K562 (cell line): ENCODE data around the gene TENM4. TPM values are rescaled to one million over a fixed set of nuclear protein-coding genes. Genes with fewer than 3 reads are reported as not detected.

Experiments
- ATAC-seq: fragments of 200-7000 bp; cut with Tn5 transposase; 3 replicates; pipeline ENCODE4 v1.9.1; 2020; ENCODE audit warnings: moderate library complexity
- BruUV-seq: library from RNA; stranded (reverse); fragments of 400-500 nt; replicated peaks from 2 replicates; lab custom pipeline; 2021; lab: Mats Ljungman, UMichigan
- CTCF ChIA-PET: fragments of 300-600 bp; formaldehyde crosslinking; extraction: SDS; loops from one replicate; lab custom pipeline; 2021; ENCODE audit warnings: low intra/inter-chr PET ratio; lab: Yijun Ruan, JAX
- POLR2A ChIA-PET: fragments of 300-600, 350-650 bp; sonication (Branson Sonifier 250); formaldehyde crosslinking; extraction: SDS; loops from one replicate; lab custom pipeline; 2021; ENCODE audit warnings: antibody characterized with exemption, inconsistent platforms; lab: Yijun Ruan, JAX
- DNase-seq, 4 experiments: peaks; one replicate each; pipeline versions ENCODE4 v3.0.0 to v3.0.0-alpha.2; 2011 to 2018; ENCODE audit warnings: low spot score in 3 of 4, mixed read lengths in 3 of 4; ENCODE audit errors: extremely low read depth in 1 of 4
- FAIRE-seq: peaks from 2 replicates; lab custom pipeline; 2011; peaks lifted over from hg19 to GRCh38; lab: Jason Lieb, UNC
- H2AFZ ChIP-seq: 2 replicates; pipeline ENCODE4 v1.6.0; 2011; ENCODE audit warnings: low read depth, low read length, control low read depth, inconsistent platforms
- H3K27ac ChIP-seq: fragments of 200-600 bp; 3 replicates; pipeline ENCODE4 v1.8.0; 2011; ENCODE audit warnings: low read depth, mild to moderate bottlenecking, control low read depth, inconsistent platforms, low read length, moderate library complexity, mixed read lengths; ENCODE audit errors: extremely low read depth
- H3K27me3 ChIP-seq, 2 experiments: fragments of 300-600 bp in 1 of 2; 2 replicates in 1 of 2; 3 replicates in 1 of 2; pipeline versions ENCODE4 v1.6.0 to v1.8.0; 2011; ENCODE audit warnings: inconsistent platforms in 2 of 2, low read length in 2 of 2, mild to moderate bottlenecking in 1 of 2, mixed read lengths in 1 of 2, moderate library complexity in 1 of 2; ENCODE audit not compliant: control insufficient read depth in 2 of 2, insufficient read depth in 2 of 2
- H3K36me3 ChIP-seq: fragments of 300-600 bp; 3 replicates; pipeline ENCODE4 v1.8.0; 2011; ENCODE audit warnings: mild to moderate bottlenecking, low read length, inconsistent platforms; ENCODE audit not compliant: control insufficient read depth, insufficient read depth
- H3K4me1 ChIP-seq, 2 experiments: fragments of 200-600 bp in 1 of 2; replicated peaks in 1 of 2; 2 replicates in 1 of 2; 3 replicates in 1 of 2; pipeline versions ENCODE4 v1.5.1 to v1.8.0; 2011; ENCODE audit warnings: inconsistent platforms in 2 of 2, low read length in 2 of 2, mild to moderate bottlenecking in 1 of 2, mixed read lengths in 1 of 2, moderate library complexity in 1 of 2; ENCODE audit not compliant: control insufficient read depth in 2 of 2, insufficient read depth in 2 of 2
- H3K4me2 ChIP-seq: 2 replicates; pipeline ENCODE4 v1.6.1; 2011; ENCODE audit warnings: low read length, control low read depth, inconsistent platforms, mixed read lengths; ENCODE audit not compliant: insufficient read depth
- H3K4me3 ChIP-seq: fragments of 200-600 bp; sonication (generic), shearing (Covaris generic); 2 replicates; pipeline ENCODE4 v1.5.1; 2016; ENCODE audit warnings: control low read depth, inconsistent platforms
- H3K79me2 ChIP-seq: fragments of 200-600 bp; 3 replicates; pipeline ENCODE4 v1.8.0; 2011; ENCODE audit warnings: low read length, inconsistent platforms; ENCODE audit not compliant: control insufficient read depth, insufficient read depth
- H3K9ac ChIP-seq, 2 experiments: 2 replicates each; pipeline versions ENCODE4 v1.6.0 to v1.6.1; 2011; ENCODE audit warnings: low read depth in 2 of 2, low read length in 2 of 2, control low read depth in 1 of 2, inconsistent platforms in 1 of 2, mild to moderate bottlenecking in 1 of 2, mixed read lengths in 1 of 2; ENCODE audit not compliant: insufficient read depth in 1 of 2
- H3K9me1 ChIP-seq: one replicate; pipeline ENCODE4 v1.6.0; 2011; ENCODE audit warnings: inconsistent platforms, mild to moderate bottlenecking, low read length, moderate library complexity; ENCODE audit not compliant: control insufficient read depth, insufficient read depth
- H3K9me3 ChIP-seq: replicated peaks from 2 replicates; pipeline ENCODE4 v1.5.1; 2011; ENCODE audit warnings: low read depth, low read length, inconsistent platforms; ENCODE audit not compliant: control insufficient read depth, insufficient read depth
- H4K20me1 ChIP-seq: replicated peaks from 2 replicates; pipeline ENCODE4 v1.6.1; 2011; ENCODE audit warnings: low read length, inconsistent platforms, mixed read lengths; ENCODE audit not compliant: control insufficient read depth, insufficient read depth
- ATF1 ChIP-seq, 2 experiments: fragments of 450-650 bp in 1 of 2; IDR thresholded peaks; 2 replicates each; pipeline ENCODE4 v1.6.1; 2016; ENCODE audit warnings: missing compliant biosample characterization in 1 of 2, missing genetic modification characterization in 1 of 2
- BCL6 ChIP-seq: fragments of 250-450 bp; sonication (Bioruptor Pico); IDR thresholded peaks from 2 replicates; pipeline ENCODE4 v1.4.0; 2020
- BRF2 ChIP-seq: IDR thresholded peaks from 3 replicates; pipeline ENCODE4 v1.6.1; 2011; ENCODE audit warnings: borderline replicate concordance, mild to moderate bottlenecking; ENCODE audit not compliant: insufficient read length, insufficient read depth
- GMEB1 ChIP-seq: fragments of 250-450 bp; sonication (Bioruptor Pico); IDR thresholded peaks from 2 replicates; pipeline ENCODE4 v1.4.0; 2020; ENCODE audit warnings: mild to moderate bottlenecking
- GTF2A2 ChIP-seq: IDR thresholded peaks from 2 replicates; pipeline ENCODE4 v1.6.1; 2016; ENCODE audit warnings: mild to moderate bottlenecking, missing genetic modification characterization, missing compliant biosample characterization
- POLR2B ChIP-seq: fragments of 450-650 bp; IDR thresholded peaks from 2 replicates; pipeline ENCODE4 v1.6.1; 2018; ENCODE audit warnings: low read depth; ENCODE audit not compliant: partially characterized antibody
- RCOR1 ChIP-seq, 2 experiments: IDR thresholded peaks; 2 replicates each; pipeline ENCODE4 v1.6.1; 2012; ENCODE audit warnings: low read depth in 2 of 2, low read length in 2 of 2, borderline replicate concordance in 1 of 2, improper control_type of control experiment in 1 of 2
- TRIM25 ChIP-seq: fragments of 450-650 bp; IDR thresholded peaks from 2 replicates; pipeline ENCODE4 v1.7.0; 2016; ENCODE audit warnings: borderline replicate concordance
- ZHX1 ChIP-seq: fragments of 150-350 bp; conservative IDR thresholded peaks from 2 replicates; pipeline ENCODE4 v1.6.1; 2014; ENCODE audit warnings: low read length
- WGBS: fragments of 100-300 bp; shearing (Covaris generic); methylation state at CpG from one replicate; pipeline ENCODE4 v1.1.6; 2016; ENCODE audit warnings: low coverage, mixed read lengths; ENCODE audit not compliant: insufficient coverage; ENCODE audit errors: missing lambda C conversion rate; 5-methylcytosine and 5-hydroxymethylcytosine counted together
- in situ Hi-C: fragments of 300-500 bp; cut with MboI; formaldehyde crosslinking; loops from 4 replicates; pipeline ENCODE4 v1.15.0; 2018; ENCODE audit warnings: inconsistent platforms, mixed read lengths
- intact Hi-C: fragments of 100-400 bp; cut with micrococcal nuclease; formaldehyde crosslinking; loops from 2 replicates; pipeline ENCODE4 v1.14.2; 2022
- polyA plus RNA-seq, 8 experiments: library from polyadenylated mRNA; depleted of rRNA in 4 of 8; stranded (reverse) in 5 of 8; unstranded in 3 of 8; fragments of >200 nt; fragmentation: Nextera tagmentation in 2 of 8; fragmentation: Illumina TruSeq in 1 of 8; extraction: Ambion mirVana in 2 of 8; extraction: Trizol in 1 of 8; gene quantifications; 2 replicates each; pipeline versions ENCODE4 v1.2.1 to v1.2.3, GENCODE V29; 2011 to 2014; ENCODE audit warnings: inconsistent platforms in 1 of 8, missing spikeins in 1 of 8
- total RNA-seq, 7 experiments: library from RNA; depleted of rRNA in 6 of 7; stranded (reverse); fragments of >200 nt in 6 of 7; fragmentation: Illumina TruSeq in 2 of 7; extraction: Trizol in 2 of 7; gene quantifications; 2 replicates each; pipeline versions ENCODE4 v1.2.1 to v1.2.3, GENCODE V29; 2011 to 2021; ENCODE audit warnings: low replicate concordance in 1 of 7

The TENM4 gene
- total and polyA plus RNA-seq, 9 of the 15 experiments (the other 6 are each of a cell fraction or from before 2014, with no cell fraction given), result 0.16 TPM; not detected in 8

GRCh38 chr11:79045018-79045799 is 395.6 kb downstream of the TENM4 start (continued):
- no peak for TF ChIP-seq RCOR1 (IDR thresholded peaks at IDR 0.05; ENCODE audit: borderline replicate concordance in 1 of 2, low read depth in 2 of 2, low read length in 2 of 2)
- TF ChIP-seq ATF1 (CRISPR knock-in tag; IDR thresholded peaks at IDR 0.05), result no peak
- no peak for TF ChIP-seq ATF1 (tag; IDR thresholded peaks at IDR 0.05)
- no peak for TF ChIP-seq ZHX1

GRCh38 chr11:79044201-79044600 is 396.6 kb downstream of the TENM4 start:
- no peak overlapping the region for H3K9ac ChIP-seq
- BruUV-seq, result no TSS peak
- in situ Hi-C loops (no loop called here), intact Hi-C loops (no loop called here)
- no peaks in the 10 kb centered on the region; a peak in 1 of 5 replicates for H3K27me3 ChIP-seq
- H3K4me1 ChIP-seq, result no peaks in the 10 kb centered on the region
- no peak overlapping the region for H3K4me3 ChIP-seq
- no peaks in the 10 kb centered on the region for H4K20me1 ChIP-seq
- CTCF ChIA-PET, result no interaction called here
- WGBS, result 0% methylated on average over 2 of the region's 2 CpGs
- POLR2A ChIA-PET, result no interaction called here
- H2AFZ ChIP-seq, result no peak overlapping the region
- H3K9me1 ChIP-seq, result no peaks in the 10 kb centered on the region
- no peak overlapping the region for H3K27ac ChIP-seq
- ATAC-seq (no peak), FAIRE-seq (no peak), DNase-seq (no peak)
- no peaks in the 10 kb centered on the region for H3K79me2 ChIP-seq
- H3K4me2 ChIP-seq, result no peak overlapping the region
- H3K36me3 ChIP-seq, result no peaks in the 10 kb centered on the region
- no peak for TF ChIP-seq BRF2
- no peak for TF ChIP-seq POLR2B
- no peak for TF ChIP-seq GTF2A2 (tag)
- no peak for TF ChIP-seq TRIM25
- no peak for TF ChIP-seq BCL6 (CRISPR knock-in tag)
- no peak for TF ChIP-seq GMEB1 (CRISPR knock-in tag)
- no peaks in the 10 kb centered on the region for H3K9me3 ChIP-seq
